HT-29 (cell line): ENCODE data around the gene PDPN. TPM values are rescaled to one million over a fixed set of nuclear protein-coding genes. Genes with fewer than 3 reads are reported as not detected.
A peak's percentile ranks its signal among the peaks of the same experiment; 100 is the strongest.

Source experiments
- DNase-seq: peaks from one replicate; pipeline ENCODE4 v3.0.0-alpha.2; 2015; ENCODE audit warnings: low spot score
- total RNA-seq: library from RNA; depleted of rRNA; stranded (reverse); fragments of >200 nt; shearing (Covaris generic); gene quantifications from 2 replicates; pipeline ENCODE4 v1.2.3, GENCODE V29; 2014

Gene PDPN
- total RNA-seq, 1 experiment from 2014 or later, result not detected

DNA sequence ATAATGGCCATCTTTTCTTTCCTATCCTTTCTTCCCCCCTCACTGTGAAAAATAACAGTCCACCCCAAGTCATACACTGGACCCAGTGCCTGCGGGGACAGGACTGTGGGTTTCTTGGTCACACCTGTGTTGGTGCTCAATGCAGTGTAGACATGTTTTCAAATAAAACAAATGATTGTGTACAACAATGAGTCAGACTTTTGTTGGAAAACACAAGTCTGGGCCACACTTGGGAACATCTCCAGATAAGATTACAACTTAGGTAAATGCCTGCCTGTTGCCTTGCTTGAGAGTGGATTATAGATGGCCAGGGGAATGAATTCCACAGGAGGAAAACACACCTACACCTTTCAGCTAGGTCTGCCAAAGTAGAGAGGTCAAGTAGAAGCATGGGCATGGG lies 34.1 kb downstream of the PDPN start:
- DNase-seq, result no peak

DNA sequence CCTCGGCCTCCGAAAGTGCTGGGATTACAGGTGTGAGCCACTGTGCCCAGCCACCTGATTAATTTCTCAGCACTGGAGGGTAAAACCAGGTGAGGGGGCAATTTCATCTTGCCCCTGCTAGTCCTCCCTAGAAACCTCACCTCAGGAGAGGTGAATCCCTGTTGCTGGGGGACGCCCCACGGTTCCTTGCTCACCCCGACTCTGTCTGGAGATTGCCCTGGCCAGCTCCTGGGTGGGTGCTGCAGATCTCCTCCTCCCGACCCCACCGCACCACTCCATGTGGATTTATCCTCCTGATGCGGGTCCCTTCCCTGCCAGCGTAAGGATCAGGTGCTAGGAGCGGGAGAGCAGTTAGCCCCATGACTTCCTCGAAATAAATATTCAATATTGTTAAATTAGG lies 34.9 kb downstream of the PDPN start:
- no peak for DNase-seq

DNA sequence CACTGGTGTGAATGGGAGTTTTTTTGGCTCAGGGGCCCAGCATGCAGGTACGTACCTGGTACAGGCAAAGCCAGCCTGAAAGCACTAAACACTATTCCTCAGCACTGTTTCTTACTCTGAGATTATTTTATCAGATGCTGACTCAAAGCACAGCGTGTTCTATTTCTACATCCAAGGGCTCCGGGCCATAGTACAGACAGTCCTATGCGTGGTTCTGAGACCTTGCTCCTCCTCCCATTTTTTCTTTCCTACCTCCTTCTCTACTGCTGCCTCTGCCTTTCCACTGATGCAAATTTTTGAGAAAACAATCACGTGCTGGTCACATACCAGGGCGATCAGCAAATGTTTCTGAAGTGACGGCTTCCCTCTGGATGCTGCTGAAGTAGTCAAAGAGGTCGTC lies 36.3 kb downstream of the PDPN start:
- DNase-seq, result no peak

DNA sequence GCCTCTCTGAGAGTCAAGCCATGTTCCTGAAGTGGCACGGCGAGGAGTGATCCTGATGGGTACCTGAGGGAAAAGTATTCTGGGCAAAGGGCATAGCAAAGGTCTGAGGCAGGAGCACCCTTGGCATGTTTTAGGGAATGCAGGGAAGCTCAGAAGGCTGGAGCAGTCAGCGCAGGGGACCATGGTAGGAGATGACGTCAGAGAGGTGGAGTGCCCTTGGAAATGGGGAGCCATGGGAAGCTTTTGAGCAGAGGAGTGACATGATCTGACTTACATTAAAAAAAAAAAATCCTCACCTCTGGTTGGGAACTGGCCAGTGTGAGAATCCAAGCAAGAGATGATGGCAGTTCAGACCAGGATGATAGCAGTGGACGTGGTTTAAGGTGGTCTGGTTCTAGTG lies 37.2 kb downstream of the PDPN start:
- no peak for DNase-seq

DNA sequence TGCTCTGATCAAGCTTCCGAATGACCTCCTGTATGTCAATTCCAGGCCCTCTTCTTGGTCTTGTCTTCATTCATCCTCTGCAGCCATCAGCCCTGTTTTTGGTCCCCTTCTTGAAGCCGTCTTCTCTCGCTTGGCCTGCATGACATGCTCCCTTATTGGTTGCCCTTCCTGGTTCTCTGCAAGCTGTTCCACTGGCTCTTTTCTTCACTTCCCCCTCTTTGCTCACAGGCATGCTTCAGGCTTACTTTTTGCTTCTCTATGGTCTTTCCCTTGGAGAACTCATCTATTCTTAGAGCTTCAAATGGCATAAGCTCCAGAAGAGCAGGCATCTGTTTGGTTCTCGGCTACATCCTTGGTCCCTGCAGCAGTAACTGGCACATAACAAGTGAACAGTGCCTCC lies 38.8 kb downstream of the PDPN start:
- no peak for DNase-seq

DNA sequence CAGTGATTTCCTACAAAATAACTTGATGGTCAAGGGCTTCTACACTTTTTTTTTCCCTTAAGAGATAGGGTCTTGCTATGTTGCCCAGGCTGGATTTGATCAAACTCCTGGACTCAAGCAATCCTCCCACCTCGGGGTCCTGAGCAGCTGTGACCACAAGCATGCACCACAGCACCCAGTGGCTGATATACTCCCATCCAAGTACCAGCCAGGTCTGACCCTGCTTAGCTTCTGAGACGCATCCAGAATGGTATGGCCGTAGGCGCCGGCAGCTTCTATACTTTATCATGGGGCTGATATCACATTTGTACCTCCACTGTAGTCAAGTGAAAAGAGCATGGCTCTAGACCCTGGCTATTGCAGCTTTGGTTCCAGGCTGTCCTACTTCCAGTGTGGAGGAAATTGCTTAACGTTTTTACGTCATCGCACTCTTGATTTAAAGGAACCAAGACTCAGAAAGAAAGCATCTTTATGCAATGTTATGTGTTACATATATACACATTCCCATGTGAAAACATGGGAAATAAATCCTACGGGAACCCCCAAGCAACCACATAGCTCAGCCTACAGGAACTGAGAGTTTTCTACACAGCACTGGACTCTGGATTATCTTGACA lies 39.5 kb downstream of the PDPN start:
- no peak for DNase-seq

DNA sequence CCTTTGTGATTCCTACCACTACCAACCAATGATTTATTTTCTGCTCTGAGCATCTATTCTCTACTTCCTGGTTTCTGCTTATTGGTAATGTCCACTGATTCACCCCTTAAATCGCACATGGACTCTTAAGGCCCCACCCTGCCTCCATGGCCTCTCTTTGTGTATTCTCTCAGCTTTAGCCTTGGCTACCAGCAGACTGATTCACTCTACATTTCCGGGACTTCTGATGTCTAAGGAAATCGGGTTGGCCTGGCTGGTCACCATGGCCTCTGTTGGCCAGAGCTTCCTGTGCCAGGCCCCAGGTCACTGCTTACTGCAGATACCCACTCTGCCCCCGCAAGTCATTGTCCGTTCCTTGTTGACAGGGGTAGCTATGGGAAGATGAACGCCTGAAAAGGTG lies 40.9 kb downstream of the PDPN start:
- no peak for DNase-seq

DNA sequence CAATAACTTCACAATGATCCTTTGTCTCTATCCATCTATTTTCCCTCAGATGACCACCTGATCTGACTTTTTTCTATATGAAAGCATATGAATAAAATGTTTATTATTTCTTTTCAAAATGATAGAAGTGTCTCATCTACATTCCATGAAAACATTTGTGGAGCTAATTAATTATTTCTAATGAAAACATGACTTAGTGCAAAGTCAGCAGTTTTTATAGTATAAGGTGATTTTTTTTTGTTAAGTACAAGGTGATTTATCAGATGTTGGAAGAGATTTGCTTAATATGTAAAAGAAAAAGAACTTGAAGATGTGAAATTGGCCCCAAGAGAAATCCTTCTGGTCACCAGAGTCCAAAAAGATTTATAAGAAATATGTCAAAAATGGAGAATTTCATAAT lies 43.5 kb downstream of the PDPN start:
- DNase-seq, result no peak

DNA sequence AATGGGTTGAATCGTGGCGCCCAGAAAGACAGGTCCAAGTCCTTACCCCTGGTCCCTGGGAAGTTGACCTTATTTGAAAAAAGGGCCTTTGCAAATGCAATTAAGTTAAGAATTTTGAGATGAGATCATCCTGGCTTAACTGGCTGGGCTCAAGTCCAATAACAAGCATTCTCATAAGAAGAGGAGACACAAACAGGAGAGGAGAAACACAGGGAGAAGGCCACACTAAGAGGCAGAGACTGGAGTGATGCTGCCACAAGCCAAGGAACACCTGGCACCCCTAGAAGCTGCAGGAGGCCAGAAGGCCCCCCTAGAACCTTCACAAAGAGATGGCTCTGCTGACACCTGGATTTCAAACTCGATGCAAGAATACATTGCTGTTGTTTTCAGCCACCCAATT lies 44.6 kb downstream of the PDPN start:
- DNase-seq, result no peak

DNA sequence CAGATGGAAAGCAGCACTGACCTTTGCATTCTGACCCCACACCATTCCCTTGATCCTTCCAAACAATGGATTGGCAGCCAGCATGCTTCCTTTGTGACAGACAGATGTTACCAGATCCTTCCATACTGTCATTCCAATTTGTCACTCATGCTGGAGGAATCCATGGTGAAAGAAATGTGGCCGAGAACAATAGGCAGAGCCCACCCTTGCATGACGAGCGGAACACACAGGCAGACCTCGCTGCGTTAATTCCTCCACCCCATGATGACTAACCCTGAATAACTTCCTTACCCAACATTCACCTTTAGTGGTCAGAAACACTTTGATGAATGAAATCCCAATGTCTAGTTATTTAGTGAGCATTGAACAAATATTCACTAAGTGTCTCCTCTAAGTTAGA lies 45.1 kb downstream of the PDPN start:
- DNase-seq, result no peak

DNA sequence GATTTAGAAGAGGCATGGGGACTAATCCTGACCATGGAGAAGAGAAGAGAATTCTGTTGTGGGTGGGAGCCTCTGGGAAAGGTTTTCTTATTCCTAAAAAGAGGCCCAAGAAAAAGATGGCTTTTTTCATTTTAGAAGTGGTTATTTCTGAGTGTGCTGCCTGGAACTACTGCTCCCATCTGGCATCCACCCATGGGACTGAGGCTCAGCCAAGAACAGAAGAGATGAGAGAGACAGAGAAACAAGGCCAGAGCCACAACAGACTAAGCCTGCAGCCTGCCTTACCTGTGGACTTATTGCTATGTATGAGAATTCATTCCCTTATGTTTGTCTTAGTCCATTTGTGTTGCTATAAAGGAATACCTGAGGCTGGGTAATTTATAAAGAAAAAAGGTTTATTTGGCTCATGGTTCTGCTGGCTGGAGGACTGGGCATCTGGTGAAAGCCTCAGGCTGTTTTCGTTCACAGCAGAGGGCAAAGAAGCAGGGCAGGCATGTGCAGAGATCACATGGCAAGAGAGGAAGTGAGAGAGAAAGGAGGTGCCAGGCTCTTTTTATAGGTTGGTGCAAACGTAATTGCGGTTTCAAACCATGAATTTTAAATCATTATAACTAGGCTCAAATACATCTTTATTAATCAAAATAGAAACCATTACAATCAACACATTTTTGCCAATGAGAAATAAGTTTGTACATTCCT lies 58.8 kb downstream of the PDPN start:
- DNase-seq, result no peak

DNA sequence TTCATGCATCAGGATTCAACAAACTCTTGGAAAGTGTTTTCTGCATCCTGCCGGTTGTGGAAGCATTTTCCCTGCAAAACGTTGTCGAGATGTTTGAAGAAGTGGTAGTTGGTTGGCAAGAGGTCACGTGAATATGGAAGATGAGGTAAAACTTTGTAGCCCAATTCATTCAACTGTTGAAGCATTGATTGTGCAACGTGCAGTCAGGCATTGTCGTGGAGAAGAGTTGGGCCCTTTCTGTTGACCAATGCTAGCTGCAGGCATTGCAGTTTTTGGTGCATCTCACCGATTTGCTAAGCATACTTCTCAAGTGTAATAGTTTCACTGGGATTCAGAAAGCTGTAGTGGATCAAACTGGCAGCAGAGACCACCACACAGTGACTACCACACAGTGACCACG lies 59.4 kb downstream of the PDPN start:
- no peak for DNase-seq

DNA sequence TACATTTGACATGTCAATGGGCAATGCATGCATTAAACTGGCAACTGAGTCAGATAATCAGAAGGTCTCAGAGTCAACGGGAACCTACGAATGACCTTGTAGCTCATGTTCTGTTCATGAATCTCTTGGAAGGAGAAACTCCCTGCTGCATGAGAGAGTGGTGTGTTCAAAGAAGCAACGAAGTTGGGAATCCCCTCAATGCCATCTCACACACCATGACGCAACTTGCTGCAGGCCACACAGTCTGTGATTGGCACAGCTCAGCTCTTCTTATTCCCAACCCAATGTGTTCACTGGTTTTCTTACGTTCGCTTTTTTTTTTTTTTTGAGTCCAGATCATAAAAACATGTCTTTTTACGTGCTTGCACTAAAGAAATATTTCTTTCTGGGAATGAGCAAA lies 62.9 kb downstream of the PDPN start:
- DNase-seq, result no peak

DNA sequence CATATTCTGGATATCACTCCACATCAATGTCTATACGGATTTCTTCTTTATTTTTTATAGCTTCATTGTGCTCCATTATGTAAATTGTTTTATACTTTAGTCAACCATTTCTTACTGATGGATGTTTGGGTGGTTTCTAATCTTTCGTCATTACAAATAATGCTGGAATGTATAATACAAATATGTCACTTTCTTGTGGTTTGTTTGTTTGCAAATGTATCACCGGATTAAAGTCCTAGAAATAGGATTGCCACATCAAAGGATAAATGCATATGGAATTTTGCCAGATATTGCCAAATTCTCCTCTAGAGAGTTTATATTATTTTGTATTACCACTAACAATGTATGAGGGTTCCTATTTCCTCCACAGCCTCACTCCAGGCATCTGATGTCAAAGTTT lies 67.6 kb downstream of the PDPN start:
- DNase-seq, result peak; percentile 23

DNA sequence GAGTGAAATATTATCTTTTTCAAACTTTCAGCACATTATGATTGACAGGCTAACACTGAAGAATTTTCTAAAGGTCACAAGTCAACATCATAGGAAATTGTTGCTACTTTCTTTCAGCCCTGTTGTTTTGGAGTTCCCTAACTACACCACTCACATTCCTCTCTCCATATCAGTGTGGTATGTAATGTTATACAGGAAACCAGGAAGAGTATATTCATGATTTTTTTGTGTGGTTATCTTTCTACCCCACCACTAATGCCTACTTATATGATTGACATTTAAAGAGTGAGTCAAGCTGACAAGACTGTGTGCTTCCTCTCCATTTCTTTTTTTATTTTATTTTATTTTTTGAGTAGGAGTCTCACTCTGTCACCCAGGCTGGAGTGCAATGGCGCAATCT lies 68.6 kb downstream of the PDPN start:
- no peak for DNase-seq

DNA sequence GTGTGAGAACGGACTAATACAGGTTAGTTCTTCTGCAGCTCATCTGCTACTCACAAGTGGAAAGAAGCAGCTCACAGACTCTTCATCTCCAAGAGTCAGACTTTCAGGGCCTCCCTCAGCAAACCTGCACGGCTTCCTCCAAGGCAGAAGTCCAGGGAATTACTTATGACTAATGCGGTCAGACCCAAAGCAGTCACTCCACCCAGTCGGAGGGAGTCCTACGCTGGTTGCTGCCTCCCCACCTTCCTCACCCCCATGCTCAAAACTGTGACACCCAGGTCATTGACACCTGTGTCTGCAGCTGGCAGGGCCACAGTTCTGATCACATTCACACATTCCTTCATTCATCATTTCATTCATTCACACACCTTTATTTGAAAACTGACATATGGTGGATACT lies 77.9 kb downstream of the PDPN start:
- no peak for DNase-seq

DNA sequence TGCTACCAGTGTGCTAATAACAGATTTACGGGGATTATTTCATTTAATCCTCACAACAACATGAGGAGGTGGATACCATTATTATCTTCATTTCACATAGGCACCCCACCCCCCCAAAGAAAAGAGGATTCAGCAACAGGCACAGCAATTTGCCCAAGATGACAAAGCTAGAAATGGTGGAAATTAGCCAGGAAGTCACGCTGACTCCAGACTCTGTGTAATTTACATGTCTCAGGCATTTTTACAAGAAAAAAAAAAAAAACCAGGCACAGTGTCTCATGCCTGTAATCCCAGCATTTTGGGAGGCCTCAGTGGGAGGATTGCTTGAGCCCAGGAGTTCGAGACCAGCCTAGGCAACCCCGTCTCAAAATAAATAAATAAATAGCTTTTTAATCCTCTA lies 78.9 kb downstream of the PDPN start:
- DNase-seq, result no peak

DNA sequence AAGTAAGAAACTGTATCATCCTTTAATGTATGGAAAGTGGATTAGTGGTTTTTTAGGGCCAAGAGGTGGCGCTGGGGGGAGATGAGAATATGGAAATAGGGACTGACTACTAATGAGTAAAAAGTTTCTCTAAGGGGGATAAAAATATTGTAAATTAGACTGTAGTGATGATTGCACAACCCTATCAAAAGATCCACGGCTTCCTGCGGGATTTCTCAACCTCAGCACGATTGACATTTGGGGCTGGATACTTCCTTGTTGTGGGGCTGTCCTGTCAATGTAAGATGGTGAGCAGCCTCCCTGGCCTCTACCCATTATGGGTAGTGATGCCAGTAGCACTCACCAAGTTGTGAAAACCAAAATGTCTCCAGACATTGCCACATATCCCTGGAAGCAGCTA lies 80.3 kb downstream of the PDPN start:
- DNase-seq, result no peak

DNA sequence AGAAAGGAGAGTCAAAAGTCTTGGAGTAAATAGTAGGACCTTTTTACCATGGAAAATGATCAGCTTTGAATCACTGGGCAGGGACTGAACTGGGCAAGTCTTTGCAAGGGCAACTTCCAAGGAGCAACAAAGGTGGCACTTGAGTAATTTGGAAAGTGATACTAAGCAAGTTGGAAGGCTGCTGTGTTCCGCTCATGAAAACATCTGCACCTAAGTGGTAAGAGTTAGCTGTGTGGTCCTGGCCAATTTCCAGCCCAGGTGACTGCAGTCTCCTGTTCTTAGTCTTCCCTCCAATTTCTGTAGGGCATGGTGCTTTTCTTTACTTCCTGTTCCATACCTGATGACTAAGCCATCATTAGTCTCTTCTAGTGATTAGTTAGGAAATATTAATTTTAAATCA lies 80.8 kb downstream of the PDPN start:
- DNase-seq, result no peak

DNA sequence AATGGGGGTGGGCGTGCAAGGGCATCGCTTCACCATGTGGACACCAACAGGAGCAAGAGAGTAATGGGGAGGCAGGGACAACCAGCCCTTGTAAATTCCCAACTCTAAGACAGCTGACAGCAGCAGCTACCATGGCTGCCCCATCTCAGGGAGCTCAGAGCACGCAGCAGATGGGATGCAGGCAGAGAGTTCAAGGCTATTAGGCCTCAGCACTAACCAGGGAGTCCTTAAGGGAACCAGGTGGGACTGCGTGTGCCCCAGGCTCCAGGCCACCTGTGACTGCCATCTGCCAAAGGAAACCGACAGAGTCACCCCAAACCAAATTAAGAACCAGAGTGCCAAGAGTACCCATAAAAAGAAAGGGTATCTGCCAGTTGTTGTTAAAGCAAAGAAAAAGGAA lies 82.7 kb downstream of the PDPN start:
- DNase-seq, result no peak
